Stomach (tissue), 9 donors: ENCODE data around the gene ANKRD12. TPM values are rescaled to one million over a fixed set of nuclear protein-coding genes. Genes with fewer than 3 reads are reported as not detected.
"Not testable (repeated sequence)": the region's sequence is repeated elsewhere in the genome, so short reads cannot be mapped to it uniquely, and the experiment has no call there.

Source experiments
- DNase-seq, 2 donors: peaks; one replicate each; pipeline versions ENCODE4 v3.0.0 to v3.0.0-alpha.2; 2013 to 2019
- H3K27ac ChIP-seq, 5 donors: fragments of 200-600 bp in 4 of 5; sonication (generic) in 4 of 5; one replicate each; pipeline ENCODE4 v1.5.1; 2013 to 2019; ENCODE audit warnings: mild to moderate bottlenecking in 1 of 5, moderate library complexity in 1 of 5
- H3K27me3 ChIP-seq, 3 donors: fragments of 200-600 bp; sonication (generic); one replicate each; pipeline ENCODE4 v1.5.1; 2017 to 2019; ENCODE audit warnings: mixed run types in 1 of 3
- H3K36me3 ChIP-seq, 4 donors: fragments of 200-600 bp; sonication (generic); 1 replicate in 3 of 4; 2 replicates in 1 of 4; pipeline ENCODE4 v1.5.1; 2016 to 2019
- H3K4me1 ChIP-seq, 4 donors: fragments of 200-600 bp; sonication (generic); one replicate each; pipeline ENCODE4 v1.5.1; 2016 to 2019
- H3K4me3 ChIP-seq, 4 donors: fragments of 200-600 bp; sonication (generic) in 3 of 4; one replicate each; pipeline ENCODE4 v1.5.1; 2016 to 2019; ENCODE audit warnings: mild to moderate bottlenecking in 1 of 4
- H3K9me3 ChIP-seq, 4 donors: fragments of 200-600 bp; sonication (generic); one replicate each; pipeline ENCODE4 v1.5.1; 2016 to 2019
- CTCF ChIP-seq, 7 experiments: fragments of 450-650 bp in 4 of 7; fragments of 200-600 bp in 3 of 7; sonication (generic) in 3 of 7; IDR thresholded peaks; one replicate each; pipeline ENCODE4 v1.5.1; 2016 to 2019; ENCODE audit warnings: antibody characterized with exemption in 7 of 7, control low read depth in 2 of 7, mild to moderate bottlenecking in 1 of 7
- EP300 ChIP-seq: sonication (generic); formaldehyde crosslinking; IDR thresholded peaks from one replicate; pipeline ENCODE4 v1.6.1; 2017; ENCODE audit warnings: antibody characterized with exemption
- POLR2A ChIP-seq, 4 donors: fragments of 450-650 bp; IDR thresholded peaks; one replicate each; pipeline ENCODE4 v1.6.1; 2016; ENCODE audit warnings: antibody characterized with exemption in 4 of 4, control low read depth in 2 of 4, mild to moderate bottlenecking in 1 of 4, moderate library complexity in 1 of 4
- POLR2AphosphoS5 ChIP-seq, 3 donors: sonication (generic); formaldehyde crosslinking; IDR thresholded peaks; one replicate each; pipeline ENCODE4 v1.6.1; 2016; ENCODE audit warnings: antibody characterized with exemption in 3 of 3
- WGBS, 5 donors: extraction: QIAGEN DNeasy Blood & Tissue Kit in 3 of 5; methylation state at CpG; one replicate each; pipeline versions ENCODE4 v1.1.5 to v1.1.7; 2013 to 2018; 5-methylcytosine and 5-hydroxymethylcytosine counted together
- intact Hi-C: fragments of 100-400 bp; cut with DNase I; formaldehyde crosslinking; loops from one replicate; pipeline ENCODE4 v1.15.1; 2023; ENCODE audit warnings: low total_unique reads
- polyA plus RNA-seq, 3 donors: library from polyadenylated mRNA; stranded (reverse); fragments of 200-250 nt; gene quantifications; one replicate each; pipeline ENCODE4 v1.2.3, GENCODE V29; 2013
- total RNA-seq, 5 donors: library from RNA; depleted of rRNA; stranded (reverse); fragments of >200 nt; gene quantifications; one replicate each; pipeline versions ENCODE4 v1.1.0 to v1.2.3, GENCODE V29; 2014 to 2016
- donor health status: healthy with polysubstance abuse.
- donor health status: Bipolar disorder and iron deficiency.
- donor health status: healthy.

ANKRD12 gene
- total and polyA plus RNA-seq, 8 donors = 10.0 to 85.5 (median 46.0) TPM

GRCh38 chr18:9156604-9157249 is 20.1 kb downstream of the ANKRD12 start:
- H3K4me3 ChIP-seq = no peak overlapping the region
- no peak for DNase-seq
- H3K27ac ChIP-seq = no peak overlapping the region
- no peaks in the 10 kb centered on the region for H3K9me3 ChIP-seq
- 91 to 96% (median 94%) methylated on average over 4 of the region's 4 CpGs for WGBS, 5 donors
- intact Hi-C loops = loop anchor here (10.0 kb wide), 1 partner anchor 82 kb away; no protein-coding TSS in a partner anchor
- H3K27me3 ChIP-seq = no peaks in the 10 kb centered on the region
- no peak for TF ChIP-seq EP300
- no peak for TF ChIP-seq CTCF (IDR thresholded peaks at IDR 0.05)
- no peak for TF ChIP-seq POLR2AphosphoS5 (IDR thresholded peaks at IDR 0.05)
- no peak for TF ChIP-seq POLR2A (IDR thresholded peaks at IDR 0.05)
- H3K36me3 ChIP-seq = peaks cover 0 to 5% (median 2%) of the 10 kb centered on the region in 4 donors
- H3K4me1 ChIP-seq = peaks cover 14 to 64% (median 41%) of the 10 kb centered on the region in 4 donors

GRCh38 chr18:9157806-9158205 is 21.2 kb downstream of the ANKRD12 start:
- WGBS, 5 donors = 21 to 47% (median 28%) methylated on average over 2 of the region's 2 CpGs
- Histone ChIP-seq H3K27ac (no peak overlapping the region), H3K27me3 (no peaks in the 10 kb centered on the region), H3K4me3 (no peak overlapping the region), H3K9me3 (no peaks in the 10 kb centered on the region), H3K36me3 (peaks cover 0 to 5% (median 2%) of the 10 kb centered on the region in 4 donors), H3K4me1 (peaks cover 13 to 54% (median 30%) of the 10 kb centered on the region in 4 donors)
- intact Hi-C loops = loop anchor here (10.0 kb wide), 1 partner anchor 83 kb away; no protein-coding TSS in a partner anchor
- TF ChIP-seq POLR2A (IDR thresholded peaks at IDR 0.05) = no peak
- TF ChIP-seq POLR2AphosphoS5 (IDR thresholded peaks at IDR 0.05) = no peak
- no peak for TF ChIP-seq CTCF (IDR thresholded peaks at IDR 0.05)
- TF ChIP-seq EP300 = no peak
- no peak for DNase-seq

- 92 to 95% (median 93%) methylated on average over 4 of the region's 4 CpGs for WGBS, 5 donors
- TF ChIP-seq CTCF (IDR thresholded peaks at IDR 0.05) = no peak
- no peak for TF ChIP-seq POLR2A (IDR thresholded peaks at IDR 0.05)
- Histone ChIP-seq H3K9me3 (peaks cover 0 to 12% (median 5%) of the 10 kb centered on the region in 4 donors), H3K4me1 (peaks cover 9 to 33% (median 17%) of the 10 kb centered on the region in 4 donors), H3K4me3 (no peak overlapping the region), H3K27ac (no peak overlapping the region), H3K36me3 (peaks cover 0 to 5% (median 2%) of the 10 kb centered on the region in 4 donors), H3K27me3 (no peaks in the 10 kb centered on the region)
- no peak for DNase-seq
- intact Hi-C loops = no loop called here
Measured at GRCh38 chr18:9160014-9160413, 23.4 kb downstream of the ANKRD12 start.

- 95 to 98% (median 97%) methylated on average over 4 of the region's 4 CpGs for WGBS, 5 donors
- peaks cover 9 to 26% (median 16%) of the 10 kb centered on the region in 4 donors for H3K4me1 ChIP-seq
- intact Hi-C loops, DNase-seq, H3K4me3 ChIP-seq, H3K27me3 ChIP-seq, H3K36me3 ChIP-seq, H3K27ac ChIP-seq: not testable (repeated sequence)
- peaks cover 0 to 12% (median 5%) of the 10 kb centered on the region in 4 donors for H3K9me3 ChIP-seq
Measured at GRCh38 chr18:9162663-9163062, 26.1 kb downstream of the ANKRD12 start.

- Histone ChIP-seq H3K4me1 (peaks cover 0 to 12% (median 4%) of the 10 kb centered on the region in 4 donors), H3K9me3 (peaks cover 0 to 12% (median 5%) of the 10 kb centered on the region in 4 donors)
- H3K27me3 ChIP-seq, H3K36me3 ChIP-seq, H3K4me3 ChIP-seq, intact Hi-C loops, H3K27ac ChIP-seq, DNase-seq: not testable (repeated sequence)
Measured at GRCh38 chr18:9164149-9164548, 27.6 kb downstream of the ANKRD12 start.

GRCh38 chr18:9165883-9166282 is 29.3 kb downstream of the ANKRD12 start:
- WGBS, 5 donors = 97 to 100% (median 98%) methylated on average over 2 to 3 of the region's 3 CpGs
- intact Hi-C loops = not testable (repeated sequence)

GRCh38 chr18:9169515-9169914 is 32.9 kb downstream of the ANKRD12 start:
- H3K4me3 ChIP-seq, DNase-seq, H3K36me3 ChIP-seq, H3K27ac ChIP-seq, intact Hi-C loops, H3K27me3 ChIP-seq, H3K9me3 ChIP-seq: not testable (repeated sequence)
- H3K4me1 ChIP-seq = peaks cover 14 to 28% (median 22%) of the 10 kb centered on the region in 4 donors
- 82 to 95% (median 87%) methylated on average over 3 of the region's 3 CpGs for WGBS, 5 donors

More at GRCh38 chr18:9165883-9166282, 29.3 kb downstream of the ANKRD12 start:
- H3K4me3 ChIP-seq, H3K27me3 ChIP-seq, H3K36me3 ChIP-seq, DNase-seq, H3K4me1 ChIP-seq, H3K27ac ChIP-seq: not testable (repeated sequence)
- peaks cover 0 to 12% (median 5%) of the 10 kb centered on the region in 4 donors for H3K9me3 ChIP-seq

- H3K4me1 ChIP-seq = peaks cover 14 to 48% (median 31%) of the 10 kb centered on the region in 4 donors
- DNase-seq, intact Hi-C loops, H3K9me3 ChIP-seq, H3K4me3 ChIP-seq, H3K27me3 ChIP-seq, H3K27ac ChIP-seq, H3K36me3 ChIP-seq: not testable (repeated sequence)
- 86 to 96% (median 91%) methylated on average over 3 of the region's 3 CpGs for WGBS, 5 donors
Measured at GRCh38 chr18:9171919-9172318, 35.3 kb downstream of the ANKRD12 start.
